Stimulated activated CD4-positive, alpha-beta T cell treated with anti-CD3 and anti-CD28 coated beads, Interleukin-4, amount 100 ng/mL, for 24 hours (primary cell): Measurements from ENCODE around the gene CDHR1.
A peak's percentile ranks its signal among the peaks of the same experiment; 100 is the strongest.
"Not testable (repeated sequence)": the region's sequence is repeated elsewhere in the genome, so short reads cannot be mapped to it uniquely, and the experiment has no call there.

ENCODE experiments used
- DNase-seq: peaks from one replicate; pipeline ENCODE4 v3.0.0-alpha.2; 2020

Gene CDHR1

DNA sequence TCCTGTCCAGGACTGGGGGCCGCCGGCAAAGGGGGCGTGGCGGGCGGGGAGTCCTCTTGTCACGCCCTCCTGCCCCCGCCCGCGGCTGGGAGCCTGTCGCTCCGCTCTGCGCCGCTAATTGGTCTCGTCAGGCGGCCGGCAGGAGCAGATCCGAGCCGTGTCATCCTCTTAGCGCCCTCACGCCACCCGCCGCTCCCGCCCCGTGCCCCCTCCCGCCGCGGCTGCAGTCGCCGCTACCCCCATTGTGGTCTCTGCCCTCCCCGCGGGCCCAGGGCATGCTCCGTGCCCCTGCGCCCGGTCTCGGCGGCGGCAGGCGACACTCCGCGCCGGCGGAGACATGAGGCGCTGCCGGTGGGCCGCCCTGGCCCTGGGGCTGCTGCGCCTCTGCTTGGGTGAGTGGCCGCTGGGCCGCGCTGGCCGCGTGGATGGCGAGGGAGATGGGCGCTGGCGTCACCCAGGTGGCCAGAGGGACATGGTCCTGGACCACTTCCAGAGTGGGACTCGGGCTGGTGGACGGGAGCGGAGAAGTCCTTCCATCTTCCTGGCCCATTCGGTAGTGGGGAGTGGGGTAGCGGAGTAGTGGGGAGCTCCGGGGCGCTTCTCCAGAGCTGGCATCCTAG, at the start of gene CDHR1:
Gene CDHR1, plus strand, starts transcription at position 114 of the 620 bp plus-strand sequence. Its CDS starts 224 bp downstream, at position 338.
- peak; percentile 15 for DNase-seq

DNA sequence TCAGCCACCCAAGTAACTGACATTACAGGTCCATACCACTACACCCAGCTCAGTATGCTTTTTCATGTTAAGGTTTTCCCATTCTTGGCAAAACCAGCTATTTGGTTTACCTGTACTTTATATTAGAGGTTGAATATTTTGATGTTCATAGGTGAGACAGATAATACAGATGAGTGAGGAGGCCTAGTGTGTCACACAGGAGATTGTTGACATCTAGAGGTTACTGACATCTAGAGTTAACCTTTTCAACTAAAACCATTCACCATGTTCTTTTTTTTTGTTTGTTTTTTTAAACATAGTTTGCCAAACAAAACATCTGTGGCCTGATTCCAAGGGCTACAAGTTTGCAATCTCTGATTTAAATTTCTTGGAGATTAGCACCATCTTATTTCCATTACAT, 47.0 kb upstream of the CDHR1 start:
- DNase-seq: no peak

DNA sequence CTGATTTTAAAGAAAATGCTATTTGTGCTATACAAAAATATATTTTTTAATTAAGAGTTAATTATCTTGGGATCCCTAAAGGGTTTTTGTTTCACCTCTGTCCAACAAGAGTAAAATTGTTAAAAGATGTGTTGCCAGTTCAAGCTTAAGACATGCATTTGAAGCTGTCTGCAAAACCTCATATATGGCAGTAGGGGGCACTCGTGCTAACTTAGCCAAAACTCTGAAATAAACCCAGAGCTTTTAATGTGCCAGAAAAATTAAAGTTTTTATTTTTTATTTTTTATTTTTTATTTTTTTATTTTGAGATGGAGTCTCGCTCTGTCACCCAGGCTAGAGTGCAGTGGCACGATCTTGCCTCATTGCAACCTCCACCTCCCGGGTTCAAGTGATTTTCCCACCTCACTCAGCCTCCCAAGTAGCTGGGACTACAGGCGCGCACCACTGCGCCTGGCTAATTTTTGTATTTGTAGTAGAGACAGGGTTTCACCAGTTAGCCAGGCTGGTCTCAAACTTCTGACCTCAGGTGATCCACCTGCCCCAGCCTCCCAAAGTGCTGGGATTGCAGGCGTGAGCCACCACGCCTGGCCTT, 46.2 kb upstream of the CDHR1 start:
- DNase-seq: not testable (repeated sequence)

DNA sequence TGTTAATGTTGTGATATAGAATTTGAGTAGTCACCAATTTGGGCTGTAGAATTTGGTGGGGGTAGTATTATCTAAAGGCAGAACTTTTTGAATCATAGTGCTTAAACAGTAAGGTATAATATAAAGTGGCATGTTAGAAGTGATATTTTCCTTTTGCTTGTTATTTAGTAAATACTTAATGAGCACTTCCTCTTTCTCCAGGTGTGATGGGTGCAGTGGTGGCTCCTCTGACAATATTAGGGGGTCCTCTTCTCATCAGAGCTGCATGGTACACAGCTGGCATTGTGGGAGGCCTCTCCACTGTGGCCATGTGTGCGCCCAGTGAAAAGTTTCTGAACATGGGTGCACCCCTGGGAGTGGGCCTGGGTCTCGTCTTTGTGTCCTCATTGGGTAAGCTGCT, 44.5 kb upstream of the CDHR1 start:
- no peak for DNase-seq

DNA sequence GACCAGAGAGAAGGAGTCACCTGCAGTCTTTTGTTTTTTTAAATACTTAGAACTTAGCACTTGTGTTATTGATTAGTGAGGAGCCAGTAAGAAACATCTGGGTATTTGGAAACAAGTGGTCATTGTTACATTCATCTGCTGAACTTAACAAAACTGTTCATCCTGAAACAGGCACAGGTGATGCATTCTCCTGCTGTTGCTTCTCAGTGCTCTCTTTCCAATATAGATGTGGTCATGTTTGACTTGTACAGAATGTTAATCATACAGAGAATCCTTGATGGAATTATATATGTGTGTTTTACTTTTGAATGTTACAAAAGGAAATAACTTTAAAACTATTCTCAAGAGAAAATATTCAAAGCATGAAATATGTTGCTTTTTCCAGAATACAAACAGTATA, 41.6 kb upstream of the CDHR1 start:
- no peak for DNase-seq

DNA sequence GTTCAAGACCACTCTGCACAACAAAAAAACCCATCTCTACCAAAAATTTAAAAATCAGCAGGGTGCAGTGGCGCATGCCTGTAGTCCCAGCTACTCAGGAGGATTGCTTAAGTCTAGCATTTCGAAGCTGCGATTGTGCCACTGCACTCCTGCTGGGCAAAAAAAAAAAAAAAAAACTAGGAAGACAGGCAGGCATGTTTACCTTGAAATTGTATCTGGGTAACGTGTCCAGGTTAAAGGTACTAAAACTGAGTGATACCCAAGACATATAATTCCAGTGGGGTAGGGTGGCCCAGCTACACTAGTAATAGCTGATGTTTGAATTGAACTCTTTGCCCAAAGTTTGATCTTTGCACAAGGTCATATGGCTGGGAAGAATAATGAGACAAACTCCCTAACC, 38.8 kb upstream of the CDHR1 start:
- DNase-seq: no peak

DNA sequence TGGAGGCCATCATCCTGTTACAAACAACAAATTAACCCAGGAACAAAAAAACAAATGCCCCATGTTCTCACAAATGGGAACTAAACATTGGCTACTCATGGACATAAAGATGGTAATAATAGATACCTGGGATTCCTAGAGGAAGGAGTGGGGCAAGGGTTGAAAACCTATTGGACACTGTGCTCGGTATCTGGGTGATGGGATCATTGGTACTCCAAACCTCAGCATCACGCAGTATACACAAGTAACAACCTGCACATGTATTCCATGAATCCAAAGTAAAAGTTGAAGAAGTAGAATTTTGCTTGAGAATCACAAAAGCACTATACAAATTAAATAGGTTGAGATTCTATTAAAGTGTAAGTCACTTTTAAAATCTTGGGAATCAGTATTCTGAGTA, 38.3 kb upstream of the CDHR1 start:
- no peak for DNase-seq

DNA sequence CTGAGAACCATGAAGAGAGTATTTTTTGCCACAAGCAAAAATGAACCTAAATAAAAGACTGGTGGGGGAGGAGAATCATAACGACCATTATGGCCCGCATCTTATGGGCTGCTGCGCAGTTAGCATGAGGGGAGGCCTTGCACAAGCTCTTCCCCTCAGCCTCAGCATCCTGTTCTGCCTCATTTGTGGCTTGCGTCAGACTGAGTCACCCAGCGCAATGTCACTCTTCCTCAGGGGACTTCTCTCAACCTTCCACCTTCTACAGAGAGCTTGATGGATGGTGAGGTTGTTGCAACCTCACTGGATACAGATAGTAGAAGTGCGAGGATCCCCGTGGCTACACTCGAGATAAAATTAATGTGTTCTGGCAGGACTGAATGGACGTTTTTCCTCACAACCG, 37.6 kb upstream of the CDHR1 start:
- peak; percentile 23 for DNase-seq

DNA sequence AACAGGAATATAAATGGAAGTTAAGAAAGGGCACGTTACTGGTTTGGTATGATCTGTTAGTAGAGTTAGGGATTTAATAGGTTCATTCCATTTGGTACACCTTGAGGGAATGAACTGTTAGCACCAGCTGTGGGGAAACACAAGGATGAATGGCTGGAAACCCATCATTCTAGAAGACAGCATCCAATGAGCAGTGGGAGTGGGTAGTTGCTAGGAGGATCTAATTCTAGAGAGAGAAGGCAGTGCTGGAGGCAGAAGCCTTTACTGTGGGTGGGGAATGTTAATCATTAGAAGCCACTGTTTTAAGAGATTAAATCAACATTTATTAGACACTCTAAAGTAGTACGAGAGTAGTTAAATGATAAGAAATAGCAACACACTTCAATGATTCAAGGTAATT, 36.3 kb upstream of the CDHR1 start:
- DNase-seq: no peak

DNA sequence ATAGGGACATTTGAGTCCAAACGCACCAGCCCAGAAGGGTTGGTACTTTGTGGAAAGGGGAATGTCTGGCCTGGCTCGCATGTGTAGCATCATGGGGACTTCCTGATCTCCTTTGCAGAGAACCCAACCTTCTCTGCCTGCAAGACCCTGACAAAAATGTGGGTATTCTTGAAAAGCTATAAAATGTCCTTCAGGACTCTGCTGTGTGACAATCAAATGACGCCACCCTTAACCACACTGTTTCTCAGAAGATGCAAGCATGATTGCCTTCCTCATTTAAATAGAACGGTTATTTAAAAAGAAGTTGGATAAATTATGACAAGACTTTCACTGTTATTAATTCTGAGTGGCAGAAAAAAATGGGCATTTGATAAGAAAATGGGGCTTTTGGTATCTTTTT, 35.8 kb upstream of the CDHR1 start:
- no peak for DNase-seq

DNA sequence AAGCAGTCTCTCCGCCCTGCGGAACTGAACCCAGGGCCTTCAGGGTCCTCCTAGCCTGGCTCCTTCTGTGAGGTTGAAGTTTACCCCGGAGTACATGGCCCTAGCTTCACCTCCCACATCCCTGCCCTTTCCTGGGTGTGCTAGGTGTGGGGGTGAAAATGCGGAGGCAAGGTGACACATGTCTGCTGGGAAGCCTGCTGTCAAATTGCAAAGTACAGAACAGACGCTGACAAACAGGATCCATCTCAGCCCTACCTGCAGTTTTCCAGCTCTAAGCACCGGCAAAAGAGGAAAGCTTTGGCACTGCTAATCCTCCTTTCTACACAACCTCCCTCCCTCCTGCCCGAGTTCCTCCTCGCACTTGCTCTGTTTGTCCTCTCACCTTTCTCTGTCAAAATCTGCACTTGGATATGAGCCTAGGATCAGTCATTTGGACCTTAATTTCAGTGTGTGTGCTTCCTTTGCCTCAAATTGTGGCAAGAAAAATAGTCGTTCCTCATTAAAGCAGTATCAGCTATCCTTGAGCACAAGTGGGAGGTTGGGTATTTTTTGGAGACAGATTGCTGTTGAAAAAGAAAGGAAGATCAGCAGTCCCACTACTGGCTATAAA, 35.2 kb upstream of the CDHR1 start:
- no peak for DNase-seq

DNA sequence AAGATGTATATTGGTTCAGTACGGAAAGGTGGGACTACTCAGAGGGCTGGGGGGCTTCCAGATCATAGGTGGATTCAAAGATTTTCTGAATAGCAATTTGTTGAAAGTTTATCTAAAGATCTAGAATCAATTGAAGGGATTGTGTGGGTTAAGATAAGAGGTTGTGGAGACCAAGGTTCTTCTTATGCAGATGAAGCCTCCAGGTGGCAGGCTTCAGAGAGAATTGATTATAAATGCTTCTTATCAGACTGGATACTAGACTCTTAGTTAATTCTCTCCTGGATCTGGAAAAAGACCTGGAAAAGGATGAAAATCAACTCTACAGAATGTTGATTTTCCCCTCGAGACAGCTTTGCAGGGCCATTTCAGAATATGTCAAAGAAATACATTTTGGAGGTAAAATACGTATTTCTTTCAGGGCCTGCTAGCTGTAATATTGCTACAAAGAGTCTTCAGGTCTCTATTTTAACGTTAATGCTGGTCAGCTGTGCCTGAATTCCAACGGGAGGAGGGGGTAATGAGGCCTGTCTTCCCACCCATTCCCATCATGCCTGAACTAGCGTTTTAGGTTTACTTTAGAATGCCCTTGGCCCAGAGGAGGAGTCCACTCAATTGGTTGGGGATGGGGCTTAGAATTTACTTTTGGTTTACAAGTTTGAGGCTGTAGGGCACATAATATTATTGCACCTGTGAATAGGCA, 33.5 kb upstream of the CDHR1 start:
- no peak for DNase-seq

DNA sequence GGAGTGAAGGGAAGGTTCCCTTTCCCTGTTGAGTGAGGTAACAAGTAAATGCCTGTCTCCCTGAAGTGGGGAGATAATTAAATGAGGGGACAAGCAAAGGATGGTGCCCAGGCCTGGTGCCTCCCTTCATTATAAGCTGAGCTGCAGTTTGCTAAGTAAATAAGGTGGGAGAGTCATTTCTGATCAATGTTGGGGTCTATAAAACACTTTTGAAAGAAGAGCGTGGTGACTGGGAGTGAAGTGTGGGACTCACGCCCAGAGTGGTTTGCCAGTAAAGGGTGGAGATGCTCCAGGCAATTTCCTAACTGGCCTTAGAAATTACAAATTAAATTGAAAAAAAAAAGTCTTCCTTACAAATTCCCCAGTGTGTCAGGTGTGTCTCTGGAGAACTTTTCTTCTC, 30.3 kb upstream of the CDHR1 start:
- no peak for DNase-seq

DNA sequence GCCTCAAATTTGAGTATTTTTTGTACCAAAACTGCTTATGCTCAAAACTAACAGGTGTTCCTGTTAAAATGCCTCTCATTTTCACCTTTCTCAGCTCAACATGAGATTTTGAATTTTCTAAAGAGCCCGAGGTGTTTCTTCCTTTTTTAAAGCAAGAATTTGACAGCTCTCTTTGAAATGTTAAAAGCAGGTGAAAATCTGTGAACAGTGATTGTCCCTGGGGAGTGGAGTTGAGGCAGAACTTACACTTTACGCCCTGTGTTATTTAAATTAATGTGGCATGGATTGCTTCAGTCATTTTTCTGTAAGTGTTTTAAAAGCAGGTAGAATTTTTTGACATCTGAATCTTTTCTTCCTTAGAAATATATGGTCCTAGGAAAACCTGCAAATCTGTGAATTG, 29.9 kb upstream of the CDHR1 start:
- no peak for DNase-seq

DNA sequence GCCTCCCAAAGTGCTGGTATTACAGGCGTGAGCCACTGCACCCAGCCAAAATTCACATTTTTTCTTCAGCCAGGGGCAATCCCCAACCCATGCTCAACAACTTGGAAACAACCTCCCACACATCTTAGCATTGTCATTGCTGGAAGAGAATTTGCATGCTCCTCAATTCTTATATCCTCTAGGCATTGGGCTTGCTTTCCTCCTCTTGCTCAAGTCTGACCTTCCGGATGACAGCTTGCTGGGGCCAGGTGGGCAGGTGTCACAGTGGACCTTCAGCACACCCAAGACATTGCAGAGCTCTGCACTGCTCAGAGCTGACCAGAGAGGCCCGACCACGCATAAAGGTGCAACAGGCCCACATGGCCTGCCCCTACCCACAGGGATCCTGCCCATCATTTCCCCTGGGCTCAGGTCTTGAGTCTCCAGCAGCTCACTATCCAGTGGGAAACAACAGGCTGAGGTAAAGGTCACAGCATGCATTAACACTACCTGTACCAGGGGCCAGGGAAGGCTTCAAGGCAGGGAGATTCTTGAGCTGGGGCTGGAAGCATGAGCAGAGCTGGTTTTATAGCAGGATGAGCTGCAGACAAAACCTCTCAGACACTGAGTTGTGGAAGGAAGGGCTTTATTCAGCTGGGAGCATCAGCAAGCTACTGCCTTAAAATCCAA, 27.6 kb upstream of the CDHR1 start:
- no peak for DNase-seq

DNA sequence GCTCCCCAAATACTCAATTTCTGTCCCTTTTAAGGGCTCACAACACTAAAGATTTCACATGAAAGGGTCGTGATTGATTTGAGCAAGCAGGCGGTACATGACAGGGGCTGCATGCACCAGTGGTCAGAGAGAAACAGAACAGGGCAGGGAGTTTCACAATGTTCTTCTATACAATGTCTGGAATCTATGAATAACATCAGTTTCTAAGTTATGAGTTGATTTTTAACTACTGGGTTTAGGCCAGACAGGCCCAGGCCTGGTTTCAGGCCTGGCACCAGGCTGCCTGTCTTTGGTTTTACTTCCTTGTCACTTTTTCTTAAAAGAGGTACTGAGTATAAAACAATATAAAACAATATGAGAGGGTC, 27.1 kb upstream of the CDHR1 start:
- DNase-seq: not testable (repeated sequence)

DNA sequence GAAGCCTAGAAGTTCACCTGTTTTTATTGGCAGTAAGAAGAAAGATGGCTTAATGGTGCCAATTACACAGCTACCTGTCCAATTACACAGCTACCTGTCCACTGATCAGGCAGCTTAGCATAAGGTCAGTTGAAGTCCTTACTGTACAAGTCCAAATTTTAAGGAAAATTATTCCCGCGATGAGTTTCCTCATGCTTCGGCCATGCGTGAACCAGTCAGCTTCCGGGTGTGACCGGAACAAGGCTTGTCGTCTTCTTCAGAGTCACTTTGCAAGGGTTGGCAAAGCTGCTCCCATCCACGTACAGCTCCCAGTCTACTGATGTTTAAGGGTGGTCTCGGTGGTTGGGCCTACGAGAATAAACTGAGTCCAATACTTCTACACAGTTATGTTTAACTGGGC, 26.0 kb upstream of the CDHR1 start:
- not testable (repeated sequence) for DNase-seq

DNA sequence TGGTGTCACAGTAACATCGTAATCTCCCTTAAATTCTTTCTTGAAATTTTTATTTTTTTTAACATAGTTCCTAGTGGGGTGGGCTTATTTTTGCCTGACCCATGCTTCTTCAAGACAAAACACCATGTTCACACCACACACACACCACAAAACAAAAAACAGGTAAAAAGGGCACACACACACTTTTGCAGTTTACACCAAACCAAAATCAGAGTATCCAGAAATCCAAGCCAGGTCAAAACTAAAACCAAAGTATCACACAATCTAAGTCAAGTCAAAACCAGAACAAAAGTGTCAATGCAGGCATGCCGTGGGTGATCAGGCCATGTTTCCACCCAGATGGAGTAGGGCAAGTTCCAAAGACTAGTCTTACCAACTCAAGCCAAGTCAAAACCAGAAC, 23.1 kb upstream of the CDHR1 start:
- DNase-seq: not testable (repeated sequence)

DNA sequence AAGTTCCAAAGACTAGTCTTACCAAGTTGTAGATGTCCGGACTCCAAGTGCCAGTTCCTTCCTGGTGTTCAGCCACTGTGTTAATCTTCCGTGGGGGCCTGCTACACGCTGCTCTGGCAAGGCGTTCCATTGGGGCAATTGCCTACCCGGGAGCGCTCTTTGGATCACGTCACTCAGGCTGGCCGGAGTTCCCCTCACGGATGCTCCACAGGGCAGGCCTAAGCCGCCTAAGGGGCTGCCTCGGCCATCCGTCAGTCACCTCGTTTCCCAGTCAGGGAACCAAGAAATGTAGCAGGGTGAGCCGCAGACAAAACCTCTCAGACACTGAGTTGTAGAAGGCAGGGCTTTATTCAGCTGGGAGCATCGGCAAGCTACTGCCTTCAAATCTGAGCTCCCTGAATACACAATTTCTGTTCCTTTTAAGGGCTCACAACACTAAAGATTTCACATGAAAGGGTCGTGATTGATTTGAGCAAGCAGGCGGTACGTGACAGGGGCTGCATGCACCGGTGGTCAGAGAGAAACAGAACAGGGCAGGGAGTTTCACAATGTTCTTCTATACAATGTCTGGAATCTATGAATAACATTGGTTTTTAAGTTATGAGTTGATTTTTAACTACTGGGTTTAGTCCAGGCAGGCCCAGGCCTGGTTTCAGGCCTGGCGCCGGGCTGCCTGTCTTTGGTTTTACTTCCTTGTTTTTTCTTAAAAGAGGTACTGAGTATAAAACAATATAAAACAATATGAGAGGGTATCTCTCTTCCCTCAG, 22.5 kb upstream of the CDHR1 start:
- not testable (repeated sequence) for DNase-seq

DNA sequence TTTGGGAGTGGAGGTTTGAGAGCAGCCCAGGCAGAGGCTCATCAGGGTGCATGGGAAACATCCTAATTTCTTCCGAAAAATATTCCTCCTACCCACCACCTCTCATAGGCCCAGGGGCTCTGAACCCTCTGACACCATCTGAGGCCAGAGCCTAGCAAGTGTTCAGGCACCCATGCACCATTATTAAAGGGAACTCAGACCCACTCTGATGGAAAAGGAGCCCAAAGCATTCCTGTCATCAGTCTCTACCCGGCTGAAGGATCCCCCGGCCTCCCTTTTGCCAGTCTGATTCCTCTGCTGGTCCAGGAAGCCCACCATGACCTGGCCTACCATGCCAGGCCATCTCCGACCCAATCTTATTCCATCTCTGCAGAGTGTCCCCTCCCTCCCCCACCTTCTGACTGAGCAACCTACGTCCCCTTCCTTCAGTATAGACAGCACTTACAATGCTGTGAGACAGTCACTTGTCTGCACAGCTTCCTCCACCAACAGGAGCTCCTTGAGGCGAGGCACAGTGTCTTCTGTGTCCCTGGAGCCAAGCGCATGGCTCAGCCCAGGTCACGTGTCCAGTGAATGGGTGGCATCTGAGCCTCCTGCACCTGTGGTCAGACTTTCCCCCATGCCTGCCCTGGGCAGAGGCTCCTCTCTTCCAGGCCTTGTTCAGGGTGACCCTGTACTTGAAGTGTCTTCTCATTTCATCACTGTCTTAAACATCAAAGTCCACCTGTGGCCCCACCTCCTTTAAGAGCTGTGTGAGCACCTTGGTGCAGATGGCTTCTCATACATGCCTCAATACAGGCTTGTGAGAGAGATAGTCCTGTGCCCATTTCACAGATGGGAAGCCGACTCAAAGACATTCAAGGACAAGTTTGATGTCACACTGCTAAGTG, 21.6 kb upstream of the CDHR1 start:
- DNase-seq: no peak

DNA sequence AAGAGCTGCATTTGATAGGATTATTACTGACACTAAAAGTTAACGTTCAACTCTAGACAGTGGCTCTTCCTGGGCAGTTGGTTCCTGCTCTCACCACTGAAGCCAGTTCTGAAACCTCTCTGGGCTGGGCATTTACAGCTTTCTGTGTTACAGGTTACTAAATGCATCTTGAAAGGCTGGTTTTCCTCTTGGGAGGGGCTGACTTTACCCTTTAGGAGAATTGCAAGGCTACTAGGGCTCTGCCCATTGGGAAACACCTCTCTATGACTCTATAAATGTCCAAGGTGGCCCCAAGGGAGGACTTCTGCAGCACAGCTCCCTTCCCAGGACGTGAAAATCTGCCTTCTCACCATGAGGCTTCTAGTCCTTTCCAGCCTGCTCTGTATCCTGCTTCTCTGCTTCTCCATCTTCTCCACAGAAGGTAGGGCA, 20.8 kb upstream of the CDHR1 start, which contains the start of gene GPR15LG:
Gene GPR15LG, plus strand, starts transcription at position 301 of the 429 bp plus-strand sequence. Its CDS starts 51 bp downstream, at position 352.
- DNase-seq: no peak

DNA sequence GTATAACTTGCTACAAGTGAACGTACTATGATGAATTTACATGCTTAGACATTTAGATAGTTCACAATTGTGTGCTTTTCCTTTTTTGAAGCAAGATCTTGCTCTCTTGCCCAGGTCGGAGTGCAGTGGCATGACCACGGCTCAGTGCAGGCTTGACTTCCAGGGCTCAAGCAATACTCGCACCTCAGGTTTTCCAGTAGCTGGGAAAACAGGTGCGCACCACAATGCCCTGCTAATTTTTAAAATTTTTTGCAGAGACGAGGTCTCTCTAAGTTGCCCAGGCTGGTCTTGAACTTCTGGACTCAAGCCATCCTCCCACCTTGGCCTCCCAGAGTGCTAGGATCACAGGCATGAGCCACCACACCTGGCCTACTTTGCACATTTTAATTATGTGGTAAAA, 18.9 kb upstream of the CDHR1 start:
- DNase-seq: no peak
